GM23248 (cell line): Measurements from ENCODE around the gene KLHL22.

Experiments used
- EZH2 ChIP-seq: fragments of 200-600 bp; sonication (generic); IDR thresholded peaks from 2 replicates; pipeline ENCODE4 v1.6.1; 2018; ENCODE audit warnings: antibody characterized with exemption, mild to moderate bottlenecking; ENCODE audit not compliant: insufficient read depth, poor library complexity, severe bottlenecking
- EZH2phosphoT487 ChIP-seq: fragments of 200-600 bp; sonication (generic); IDR thresholded peaks from 2 replicates; pipeline ENCODE4 v1.6.1; 2018; ENCODE audit warnings: antibody characterized with exemption, moderate library complexity, mild to moderate bottlenecking, low read depth; ENCODE audit not compliant: insufficient read depth

DNA sequence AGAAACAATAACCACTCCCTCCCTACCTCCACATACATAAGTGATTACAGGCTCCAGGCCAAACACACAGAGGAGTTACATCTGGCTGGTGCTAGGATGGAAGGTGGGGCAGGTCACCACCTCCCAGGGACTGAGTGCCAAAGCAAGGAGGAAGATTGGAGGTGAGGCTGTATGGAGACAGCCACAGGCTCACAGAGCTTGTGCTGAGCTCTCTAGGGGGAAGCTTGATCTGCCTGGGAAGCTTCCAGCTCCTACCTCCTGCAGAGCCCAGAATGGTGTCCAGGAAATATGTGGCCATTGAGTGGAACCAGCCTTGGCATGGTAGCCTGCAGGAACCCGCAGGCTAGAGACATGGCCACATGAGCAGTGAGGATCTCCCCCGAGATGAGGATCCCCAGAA is 8.2 kb upstream of the KLHL22 start:
- no peak for TF ChIP-seq EZH2phosphoT487
- no peak for TF ChIP-seq EZH2
